HCT116 (cell line): ENCODE data around the gene ZNF785. TPM values are rescaled to one million over a fixed set of nuclear protein-coding genes. Genes with fewer than 3 reads are reported as not detected.

Source experiments
- ATAC-seq: fragments of 200-7000 bp; cut with Tn5 transposase; 2 replicates; pipeline ENCODE4 v1.9.1; 2020; ENCODE audit warnings: mild to moderate bottlenecking, moderate library complexity
- BruUV-seq: library from RNA; stranded (reverse); fragments of 400-500 nt; replicated peaks from 2 replicates; lab custom pipeline; 2021; lab: Mats Ljungman, UMichigan
- CTCF ChIA-PET: fragments of 300-600 bp; sonication (Branson Sonifier 250); formaldehyde crosslinking; loops from one replicate; lab custom pipeline; 2021; ENCODE audit warnings: antibody characterized with exemption; lab: Charles Lee
- POLR2A ChIA-PET: fragments of 300-600, 350-600 bp; sonication (Branson Sonifier 250); formaldehyde crosslinking; loops from one replicate; lab custom pipeline; 2021; ENCODE audit warnings: antibody characterized with exemption; lab: Charles Lee
- RAD21 ChIA-PET, 2 experiments: fragments of 300-600 bp; sonication (Branson Sonifier 250); formaldehyde crosslinking; loops; one replicate each; lab custom pipeline; 2023; ENCODE audit warnings: low total read pairs in 2 of 2; ENCODE audit not compliant: uncharacterized antibody in 2 of 2, unreplicated experiment in 2 of 2, low non-redundant PET in 1 of 2; lab: Charles Lee
- DNase-seq: peaks from one replicate; pipeline ENCODE4 v3.0.0-alpha.2; 2010; ENCODE audit warnings: low read depth, low spot score
- H2AFZ ChIP-seq: fragments of 200-600 bp; shearing (Covaris generic), sonication (generic); 2 replicates; pipeline ENCODE4 v1.6.1; 2017; ENCODE audit warnings: low read depth, mixed run types, mixed read lengths, antibody characterized with exemption, low read length; ENCODE audit not compliant: poor library complexity, severe bottlenecking
- H3K27ac ChIP-seq: 2 replicates; pipeline ENCODE4 v1.5.1; 2012; ENCODE audit warnings: low read depth, low read length
- H3K27me3 ChIP-seq: fragments of 200-600 bp; sonication (generic); 2 replicates; pipeline ENCODE4 v1.6.1; 2016; ENCODE audit warnings: mixed run types, low read length, mixed read lengths; ENCODE audit not compliant: insufficient read depth
- H3K36me3 ChIP-seq, 2 experiments: fragments of 200-500 bp in 1 of 2; fragments of 200-600 bp in 1 of 2; sonication (Bioruptor generic) in 1 of 2; sonication (generic) in 1 of 2; 2 replicates each; pipeline versions ENCODE4 v1.5.1 to v1.6.1; 2014 to 2016; ENCODE audit warnings: low read length in 2 of 2, inconsistent platforms in 1 of 2, mixed read lengths in 1 of 2, mixed run types in 1 of 2; ENCODE audit not compliant: insufficient read depth in 2 of 2, control insufficient read depth in 1 of 2
- H3K4me1 ChIP-seq, 2 experiments: fragments of 200-600 bp in 1 of 2; sonication (generic) in 1 of 2; 2 replicates each; pipeline versions ENCODE4 v1.5.1 to v1.6.1; 2012 to 2017; ENCODE audit warnings: low read length in 2 of 2, inconsistent platforms in 1 of 2, mild to moderate bottlenecking in 1 of 2, mixed read lengths in 1 of 2, mixed run types in 1 of 2, moderate library complexity in 1 of 2; ENCODE audit not compliant: insufficient read depth in 2 of 2, control insufficient read depth in 1 of 2
- H3K4me2 ChIP-seq: fragments of 200-600 bp; sonication (generic); 2 replicates; pipeline ENCODE4 v1.6.1; 2017; ENCODE audit warnings: mixed run types, low read length, mixed read lengths
- H3K4me3 ChIP-seq, 2 experiments: fragments of 200-600 bp in 1 of 2; sonication (generic) in 1 of 2; replicated peaks in 1 of 2; 2 replicates each; pipeline ENCODE4 v1.5.1; 2011 to 2016; ENCODE audit warnings: low read length in 2 of 2, control low read depth in 1 of 2, low read depth in 1 of 2, mild to moderate bottlenecking in 1 of 2, mixed read lengths in 1 of 2, mixed run types in 1 of 2
- H3K79me2 ChIP-seq: fragments of 200-600 bp; sonication (generic); 2 replicates; pipeline ENCODE4 v1.6.1; 2017; ENCODE audit warnings: mild to moderate bottlenecking, mixed run types, low read length, moderate library complexity, mixed read lengths; ENCODE audit not compliant: insufficient read depth
- H3K9ac ChIP-seq: fragments of 200-600 bp; sonication (generic); 2 replicates; pipeline ENCODE4 v1.6.1; 2016; ENCODE audit warnings: low read length, mixed read lengths
- H3K9me2 ChIP-seq: fragments of 200-600 bp; sonication (generic), shearing (Covaris generic); 2 replicates; pipeline ENCODE4 v1.6.1; 2017; ENCODE audit warnings: mixed run types, mild to moderate bottlenecking, moderate library complexity; ENCODE audit not compliant: insufficient read depth
- H3K9me3 ChIP-seq, 2 experiments: fragments of 200-500 bp in 1 of 2; fragments of 200-600 bp in 1 of 2; sonication (Bioruptor generic) in 1 of 2; sonication (generic) in 1 of 2; 2 replicates each; pipeline ENCODE4 v1.6.1; 2014 to 2017; ENCODE audit warnings: low read length in 2 of 2, mixed read lengths in 2 of 2, inconsistent platforms in 1 of 2, low read depth in 1 of 2, mild to moderate bottlenecking in 1 of 2, mixed run types in 1 of 2, moderate library complexity in 1 of 2; ENCODE audit not compliant: control insufficient read depth in 1 of 2, insufficient read depth in 1 of 2
- H4K20me1 ChIP-seq: fragments of 200-600 bp; sonication (generic), shearing (Covaris generic); 2 replicates; pipeline ENCODE4 v1.6.1; 2017; ENCODE audit warnings: mixed run types, mild to moderate bottlenecking, moderate library complexity; ENCODE audit not compliant: insufficient read depth
- CEBPB ChIP-seq: IDR thresholded peaks from 2 replicates; pipeline ENCODE4 v1.6.1; 2012; ENCODE audit warnings: low read depth
- SP1 ChIP-seq: IDR thresholded peaks from 2 replicates; pipeline ENCODE4 v1.6.1; 2012; ENCODE audit warnings: low read depth
- ZFX ChIP-seq: fragments of 450-650 bp; IDR thresholded peaks from 2 replicates; pipeline ENCODE4 v1.6.1; 2017
- ZNF274 ChIP-seq: fragments of 200-500 bp; sonication (Bioruptor generic); IDR thresholded peaks from 2 replicates; pipeline ENCODE4 v1.6.1; 2014; ENCODE audit warnings: mild to moderate bottlenecking, low read depth, low read length, inconsistent platforms
- intact Hi-C: fragments of 100-400 bp; cut with micrococcal nuclease; formaldehyde crosslinking; loops from 2 replicates; pipeline ENCODE4 v1.10.0; 2022
- total RNA-seq: library from RNA; stranded (reverse); gene quantifications from one replicate; pipeline ENCODE4 v1.2.1, GENCODE V29; 2021; ENCODE audit not compliant: unreplicated experiment
- TF ChIP-seq, protein P1 (sequence below): IDR thresholded peaks from 2 replicates; pipeline ENCODE4 v1.6.1; 2012
- TF ChIP-seq, protein P2 (sequence below): IDR thresholded peaks from 2 replicates; pipeline ENCODE4 v1.6.1; 2012; ENCODE audit warnings: low read depth
- TF ChIP-seq, protein P3 (sequence below), 3 experiments: fragments of 200-600 bp in 1 of 3; sonication (generic) in 1 of 3; IDR thresholded peaks in 2 of 3; conservative IDR thresholded peaks in 1 of 3; 2 replicates each; pipeline ENCODE4 v1.5.1; 2012 to 2017; ENCODE audit warnings: low read depth in 2 of 3, low read length in 2 of 3, antibody characterized with exemption in 1 of 3, borderline replicate concordance in 1 of 3, control low read depth in 1 of 3, mild to moderate bottlenecking in 1 of 3, mixed read lengths in 1 of 3, mixed run types in 1 of 3, moderate library complexity in 1 of 3; ENCODE audit not compliant: insufficient read depth in 1 of 3

ZNF785 gene
- total RNA-seq, 1 experiment from 2014 or later = 0.15 TPM

DNA sequence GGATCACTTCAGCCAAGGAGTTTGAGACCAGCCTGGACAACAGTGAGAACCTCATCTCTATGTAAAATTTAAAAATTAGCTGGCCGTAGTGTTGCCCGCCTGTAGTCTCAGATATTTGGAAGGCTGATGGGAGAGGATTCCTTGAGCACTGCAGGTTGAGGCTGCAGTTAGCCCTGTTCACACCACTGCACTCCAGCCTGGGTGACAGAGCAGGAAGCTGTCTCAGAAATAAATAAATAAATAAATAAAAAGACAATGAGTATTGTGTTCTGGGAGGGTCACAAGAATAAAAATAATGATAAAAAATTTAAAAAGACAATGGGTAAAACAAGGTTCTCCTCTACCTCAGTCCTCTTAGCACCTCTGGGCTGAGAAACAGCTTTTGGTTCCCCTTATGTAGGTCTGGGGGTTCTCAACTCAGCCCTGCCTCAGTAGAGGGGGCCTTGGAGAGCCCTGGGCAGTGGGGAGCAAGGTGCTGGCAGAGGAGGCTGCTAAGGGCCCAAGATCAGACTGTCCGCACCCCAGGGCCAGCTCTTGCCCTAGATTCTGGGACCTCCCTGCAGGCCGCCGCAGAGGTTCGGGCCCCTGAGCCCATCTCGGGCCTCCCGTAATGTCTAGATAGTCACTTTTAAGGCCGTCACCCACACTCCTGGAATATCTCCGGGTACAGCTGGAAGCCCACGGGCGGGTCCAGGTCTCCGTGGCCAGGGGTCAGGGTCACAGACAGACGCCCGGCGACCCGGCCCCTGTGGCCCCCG lies 30.8 kb downstream of the ZNF785 start:
- H3K79me2 ChIP-seq = peaks cover 14% of the 10 kb centered on the region; the same call in 1 of the 2 replicates
- H3K4me2 ChIP-seq = no peak overlapping the region
- DNase-seq = no peak
- H3K36me3 ChIP-seq = peaks cover 4% of the 10 kb centered on the region in 2 experiments; a peak in 2 of 4 replicates
- intact Hi-C loops = no loop called here
- H3K4me1 ChIP-seq = peaks cover 10 to 22% of the 10 kb centered on the region in 2 experiments
- no peaks in the 10 kb centered on the region for H3K9me2 ChIP-seq
- ATAC-seq = no peak
- CTCF ChIA-PET = no interaction called here
- H3K4me3 ChIP-seq = no peak overlapping the region
- H4K20me1 ChIP-seq = no peaks in the 10 kb centered on the region
- H3K9me3 ChIP-seq = no peaks in the 10 kb centered on the region
- RAD21 ChIA-PET = no interaction called here
- H2AFZ ChIP-seq = no peak overlapping the region
- H3K27ac ChIP-seq = no peak overlapping the region
- H3K9ac ChIP-seq = no peak overlapping the region
- no peaks in the 10 kb centered on the region for H3K27me3 ChIP-seq
- POLR2A ChIA-PET = no interaction called here
- TF ChIP-seq, protein P1, sequence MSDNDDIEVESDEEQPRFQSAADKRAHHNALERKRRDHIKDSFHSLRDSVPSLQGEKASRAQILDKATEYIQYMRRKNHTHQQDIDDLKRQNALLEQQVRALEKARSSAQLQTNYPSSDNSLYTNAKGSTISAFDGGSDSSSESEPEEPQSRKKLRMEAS = no peak
- no peak for TF ChIP-seq ZNF274
- TF ChIP-seq, protein P2, sequence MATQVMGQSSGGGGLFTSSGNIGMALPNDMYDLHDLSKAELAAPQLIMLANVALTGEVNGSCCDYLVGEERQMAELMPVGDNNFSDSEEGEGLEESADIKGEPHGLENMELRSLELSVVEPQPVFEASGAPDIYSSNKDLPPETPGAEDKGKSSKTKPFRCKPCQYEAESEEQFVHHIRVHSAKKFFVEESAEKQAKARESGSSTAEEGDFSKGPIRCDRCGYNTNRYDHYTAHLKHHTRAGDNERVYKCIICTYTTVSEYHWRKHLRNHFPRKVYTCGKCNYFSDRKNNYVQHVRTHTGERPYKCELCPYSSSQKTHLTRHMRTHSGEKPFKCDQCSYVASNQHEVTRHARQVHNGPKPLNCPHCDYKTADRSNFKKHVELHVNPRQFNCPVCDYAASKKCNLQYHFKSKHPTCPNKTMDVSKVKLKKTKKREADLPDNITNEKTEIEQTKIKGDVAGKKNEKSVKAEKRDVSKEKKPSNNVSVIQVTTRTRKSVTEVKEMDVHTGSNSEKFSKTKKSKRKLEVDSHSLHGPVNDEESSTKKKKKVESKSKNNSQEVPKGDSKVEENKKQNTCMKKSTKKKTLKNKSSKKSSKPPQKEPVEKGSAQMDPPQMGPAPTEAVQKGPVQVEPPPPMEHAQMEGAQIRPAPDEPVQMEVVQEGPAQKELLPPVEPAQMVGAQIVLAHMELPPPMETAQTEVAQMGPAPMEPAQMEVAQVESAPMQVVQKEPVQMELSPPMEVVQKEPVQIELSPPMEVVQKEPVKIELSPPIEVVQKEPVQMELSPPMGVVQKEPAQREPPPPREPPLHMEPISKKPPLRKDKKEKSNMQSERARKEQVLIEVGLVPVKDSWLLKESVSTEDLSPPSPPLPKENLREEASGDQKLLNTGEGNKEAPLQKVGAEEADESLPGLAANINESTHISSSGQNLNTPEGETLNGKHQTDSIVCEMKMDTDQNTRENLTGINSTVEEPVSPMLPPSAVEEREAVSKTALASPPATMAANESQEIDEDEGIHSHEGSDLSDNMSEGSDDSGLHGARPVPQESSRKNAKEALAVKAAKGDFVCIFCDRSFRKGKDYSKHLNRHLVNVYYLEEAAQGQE = no peak
- TF ChIP-seq, protein P3, sequence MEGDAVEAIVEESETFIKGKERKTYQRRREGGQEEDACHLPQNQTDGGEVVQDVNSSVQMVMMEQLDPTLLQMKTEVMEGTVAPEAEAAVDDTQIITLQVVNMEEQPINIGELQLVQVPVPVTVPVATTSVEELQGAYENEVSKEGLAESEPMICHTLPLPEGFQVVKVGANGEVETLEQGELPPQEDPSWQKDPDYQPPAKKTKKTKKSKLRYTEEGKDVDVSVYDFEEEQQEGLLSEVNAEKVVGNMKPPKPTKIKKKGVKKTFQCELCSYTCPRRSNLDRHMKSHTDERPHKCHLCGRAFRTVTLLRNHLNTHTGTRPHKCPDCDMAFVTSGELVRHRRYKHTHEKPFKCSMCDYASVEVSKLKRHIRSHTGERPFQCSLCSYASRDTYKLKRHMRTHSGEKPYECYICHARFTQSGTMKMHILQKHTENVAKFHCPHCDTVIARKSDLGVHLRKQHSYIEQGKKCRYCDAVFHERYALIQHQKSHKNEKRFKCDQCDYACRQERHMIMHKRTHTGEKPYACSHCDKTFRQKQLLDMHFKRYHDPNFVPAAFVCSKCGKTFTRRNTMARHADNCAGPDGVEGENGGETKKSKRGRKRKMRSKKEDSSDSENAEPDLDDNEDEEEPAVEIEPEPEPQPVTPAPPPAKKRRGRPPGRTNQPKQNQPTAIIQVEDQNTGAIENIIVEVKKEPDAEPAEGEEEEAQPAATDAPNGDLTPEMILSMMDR (IDR thresholded peaks at IDR 0.05 in 2 of 3, conservative IDR thresholded peaks at IDR 0.05 in 1 of 3; ENCODE audit: borderline replicate concordance in 1 of 3, insufficient read depth in 1 of 3, low read depth in 2 of 3, low read length in 2 of 3) = no peak
- TF ChIP-seq SP1 = no peak
- TF ChIP-seq CEBPB = no peak
- TF ChIP-seq ZFX = no peak
- TF ChIP-seq, all 23 proteins: peak for 0
- BruUV-seq = no TSS peak
